Stomach (tissue), 9 donors: ENCODE results near the gene ADAM21. TPM values are rescaled to one million over a fixed set of nuclear protein-coding genes. Genes with fewer than 3 reads are reported as not detected.
A peak's percentile ranks its signal among the peaks of the same experiment; 100 is the strongest.

Source experiments
- DNase-seq, 2 donors: peaks; one replicate each; pipeline versions ENCODE4 v3.0.0 to v3.0.0-alpha.2; 2013 to 2019
- H3K27ac ChIP-seq, 5 donors: fragments of 200-600 bp in 4 of 5; sonication (generic) in 4 of 5; one replicate each; pipeline ENCODE4 v1.5.1; 2013 to 2019; ENCODE audit warnings: mild to moderate bottlenecking in 1 of 5, moderate library complexity in 1 of 5
- H3K27me3 ChIP-seq, 3 donors: fragments of 200-600 bp; sonication (generic); one replicate each; pipeline ENCODE4 v1.5.1; 2017 to 2019; ENCODE audit warnings: mixed run types in 1 of 3
- H3K36me3 ChIP-seq, 4 donors: fragments of 200-600 bp; sonication (generic); 1 replicate in 3 of 4; 2 replicates in 1 of 4; pipeline ENCODE4 v1.5.1; 2016 to 2019
- H3K4me1 ChIP-seq, 4 donors: fragments of 200-600 bp; sonication (generic); one replicate each; pipeline ENCODE4 v1.5.1; 2016 to 2019
- H3K4me3 ChIP-seq, 4 donors: fragments of 200-600 bp; sonication (generic) in 3 of 4; one replicate each; pipeline ENCODE4 v1.5.1; 2016 to 2019; ENCODE audit warnings: mild to moderate bottlenecking in 1 of 4
- H3K9me3 ChIP-seq, 4 donors: fragments of 200-600 bp; sonication (generic); one replicate each; pipeline ENCODE4 v1.5.1; 2016 to 2019
- CTCF ChIP-seq, 7 experiments: fragments of 450-650 bp in 4 of 7; fragments of 200-600 bp in 3 of 7; sonication (generic) in 3 of 7; IDR thresholded peaks; one replicate each; pipeline ENCODE4 v1.5.1; 2016 to 2019; ENCODE audit warnings: antibody characterized with exemption in 7 of 7, control low read depth in 2 of 7, mild to moderate bottlenecking in 1 of 7
- EP300 ChIP-seq: sonication (generic); formaldehyde crosslinking; IDR thresholded peaks from one replicate; pipeline ENCODE4 v1.6.1; 2017; ENCODE audit warnings: antibody characterized with exemption
- POLR2A ChIP-seq, 4 donors: fragments of 450-650 bp; IDR thresholded peaks; one replicate each; pipeline ENCODE4 v1.6.1; 2016; ENCODE audit warnings: antibody characterized with exemption in 4 of 4, control low read depth in 2 of 4, mild to moderate bottlenecking in 1 of 4, moderate library complexity in 1 of 4
- POLR2AphosphoS5 ChIP-seq, 3 donors: sonication (generic); formaldehyde crosslinking; IDR thresholded peaks; one replicate each; pipeline ENCODE4 v1.6.1; 2016; ENCODE audit warnings: antibody characterized with exemption in 3 of 3
- WGBS, 5 donors: extraction: QIAGEN DNeasy Blood & Tissue Kit in 3 of 5; methylation state at CpG; one replicate each; pipeline versions ENCODE4 v1.1.5 to v1.1.7; 2013 to 2018; 5-methylcytosine and 5-hydroxymethylcytosine counted together
- intact Hi-C: fragments of 100-400 bp; cut with DNase I; formaldehyde crosslinking; loops from one replicate; pipeline ENCODE4 v1.15.1; 2023; ENCODE audit warnings: low total_unique reads
- polyA plus RNA-seq, 3 donors: library from polyadenylated mRNA; stranded (reverse); fragments of 200-250 nt; gene quantifications; one replicate each; pipeline ENCODE4 v1.2.3, GENCODE V29; 2013
- total RNA-seq, 5 donors: library from RNA; depleted of rRNA; stranded (reverse); fragments of >200 nt; gene quantifications; one replicate each; pipeline versions ENCODE4 v1.1.0 to v1.2.3, GENCODE V29; 2014 to 2016
- donor health status: healthy with polysubstance abuse.
- donor health status: Bipolar disorder and iron deficiency.
- donor health status: healthy.

Gene ADAM21
- total and polyA plus RNA-seq, 8 donors, result not detected

GRCh38 chr14:70441641-70442040 lies 10.3 kb upstream of the ADAM21 start:
- 53 to 70% (median 65%) methylated on average over 3 of the region's 3 CpGs for WGBS, 5 donors
- TF ChIP-seq EP300 (no peak), POLR2A (IDR thresholded peaks at IDR 0.05) (no peak), CTCF (IDR thresholded peaks at IDR 0.05) (no peak), POLR2AphosphoS5 (IDR thresholded peaks at IDR 0.05) (no peak)
- H3K9me3 ChIP-seq, result peaks cover 26 to 82% (median 48%) of the 10 kb centered on the region in 4 donors
- no peak overlapping the region for H3K4me3 ChIP-seq
- peaks cover 0 to 15% (median 0%) of the 10 kb centered on the region in 4 donors for H3K36me3 ChIP-seq
- no peaks in the 10 kb centered on the region for H3K4me1 ChIP-seq
- no peak for DNase-seq
- no peak overlapping the region for H3K27ac ChIP-seq
- intact Hi-C loops, result no loop called here
- H3K27me3 ChIP-seq, result no peaks in the 10 kb centered on the region

- intact Hi-C loops, result no loop called here
- no peak overlapping the region for H3K4me3 ChIP-seq
- no peak for DNase-seq
- peaks cover 20 to 71% (median 37%) of the 10 kb centered on the region in 4 donors for H3K9me3 ChIP-seq
- TF ChIP-seq CTCF (IDR thresholded peaks at IDR 0.05), result no peak
- TF ChIP-seq EP300, result no peak
- no peak for TF ChIP-seq POLR2A (IDR thresholded peaks at IDR 0.05)
- no peak for TF ChIP-seq POLR2AphosphoS5 (IDR thresholded peaks at IDR 0.05)
- no peaks in the 10 kb centered on the region for H3K4me1 ChIP-seq
- H3K36me3 ChIP-seq, result peaks cover 0 to 15% (median 0%) of the 10 kb centered on the region in 4 donors
- H3K27me3 ChIP-seq, result no peaks in the 10 kb centered on the region
- 86 to 93% (median 91%) methylated on average over 4 of the region's 4 CpGs for WGBS, 5 donors
- H3K27ac ChIP-seq, result no peak overlapping the region
Observed at GRCh38 chr14:70442750-70443149, 9.2 kb upstream of the ADAM21 start.

GRCh38 chr14:70448633-70449340 lies 3.2 kb upstream of the ADAM21 start:
- no peak for TF ChIP-seq EP300
- no peak for TF ChIP-seq POLR2AphosphoS5 (IDR thresholded peaks at IDR 0.05)
- TF ChIP-seq POLR2A (IDR thresholded peaks at IDR 0.05), result no peak
- TF ChIP-seq CTCF (IDR thresholded peaks at IDR 0.05), result no peak
- intact Hi-C loops, result no loop called here
- peak in 1 of 2 donors; percentile 21 for DNase-seq
- H3K27me3 ChIP-seq, result no peaks in the 10 kb centered on the region
- no peak overlapping the region for H3K4me3 ChIP-seq
- H3K27ac ChIP-seq, result no peak overlapping the region
- 70 to 78% (median 75%) methylated on average over 4 of the region's 4 CpGs for WGBS, 5 donors
- H3K4me1 ChIP-seq, result no peaks in the 10 kb centered on the region
- peaks cover 0 to 23% (median 8%) of the 10 kb centered on the region in 4 donors for H3K9me3 ChIP-seq
- H3K36me3 ChIP-seq, result no peaks in the 10 kb centered on the region

- no peaks in the 10 kb centered on the region for H3K27me3 ChIP-seq
- H3K36me3 ChIP-seq, result no peaks in the 10 kb centered on the region
- no peak overlapping the region for H3K27ac ChIP-seq
- intact Hi-C loops, result no loop called here
- TF ChIP-seq CTCF (IDR thresholded peaks at IDR 0.05), result no peak
- no peak for TF ChIP-seq POLR2AphosphoS5 (IDR thresholded peaks at IDR 0.05)
- no peak for TF ChIP-seq EP300
- TF ChIP-seq POLR2A (IDR thresholded peaks at IDR 0.05), result no peak
- no peaks in the 10 kb centered on the region for H3K9me3 ChIP-seq
- no peak overlapping the region for H3K4me3 ChIP-seq
- no peaks in the 10 kb centered on the region for H3K4me1 ChIP-seq
- 64 to 83% (median 70%) methylated on average over 1 of the region's 1 CpG for WGBS, 5 donors
- no peak for DNase-seq
Observed at GRCh38 chr14:70454731-70455130, 2.8 kb downstream of the ADAM21 start.
